ENCODE data around the gene DDX1. TPM values are rescaled to one million over a fixed set of nuclear protein-coding genes. Genes with fewer than 3 reads are reported as not detected.
A peak's percentile ranks its signal among the peaks of the same experiment; 100 is the strongest.

DDX1 gene
- total and polyA plus RNA-seq, 2 experiments from 2014 or later, result 99.9 to 102 TPM

DNA sequence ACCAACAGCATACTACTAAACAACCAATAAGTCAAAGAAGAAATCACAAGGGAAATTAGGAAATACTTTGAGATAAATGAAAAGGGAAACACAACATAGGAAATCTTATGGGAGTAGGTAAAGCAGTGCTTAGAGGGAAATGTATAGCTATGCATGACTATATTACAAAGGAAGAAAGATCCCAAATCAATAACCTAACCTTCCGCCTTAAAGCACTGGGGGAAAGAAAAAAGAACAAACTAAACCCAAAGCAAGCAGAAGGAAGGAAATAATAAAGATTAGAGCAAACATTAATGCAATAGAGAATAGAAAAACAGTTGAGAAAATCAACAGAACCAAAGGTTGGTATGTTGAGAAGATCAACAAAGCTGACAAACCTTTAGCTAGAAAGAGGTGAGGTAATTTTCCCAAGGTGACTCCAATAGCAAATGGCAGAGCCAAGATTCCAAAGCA, 49.9 kb downstream of the DDX1 start (continued):
- TF ChIP-seq EZH2phosphoT487 (IDR thresholded peaks at IDR 0.05; ENCODE audit: unreplicated experiment), result no peak
- TF ChIP-seq, protein P1, sequence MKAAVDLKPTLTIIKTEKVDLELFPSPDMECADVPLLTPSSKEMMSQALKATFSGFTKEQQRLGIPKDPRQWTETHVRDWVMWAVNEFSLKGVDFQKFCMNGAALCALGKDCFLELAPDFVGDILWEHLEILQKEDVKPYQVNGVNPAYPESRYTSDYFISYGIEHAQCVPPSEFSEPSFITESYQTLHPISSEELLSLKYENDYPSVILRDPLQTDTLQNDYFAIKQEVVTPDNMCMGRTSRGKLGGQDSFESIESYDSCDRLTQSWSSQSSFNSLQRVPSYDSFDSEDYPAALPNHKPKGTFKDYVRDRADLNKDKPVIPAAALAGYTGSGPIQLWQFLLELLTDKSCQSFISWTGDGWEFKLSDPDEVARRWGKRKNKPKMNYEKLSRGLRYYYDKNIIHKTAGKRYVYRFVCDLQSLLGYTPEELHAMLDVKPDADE (IDR thresholded peaks at IDR 0.05), result no peak

DNA sequence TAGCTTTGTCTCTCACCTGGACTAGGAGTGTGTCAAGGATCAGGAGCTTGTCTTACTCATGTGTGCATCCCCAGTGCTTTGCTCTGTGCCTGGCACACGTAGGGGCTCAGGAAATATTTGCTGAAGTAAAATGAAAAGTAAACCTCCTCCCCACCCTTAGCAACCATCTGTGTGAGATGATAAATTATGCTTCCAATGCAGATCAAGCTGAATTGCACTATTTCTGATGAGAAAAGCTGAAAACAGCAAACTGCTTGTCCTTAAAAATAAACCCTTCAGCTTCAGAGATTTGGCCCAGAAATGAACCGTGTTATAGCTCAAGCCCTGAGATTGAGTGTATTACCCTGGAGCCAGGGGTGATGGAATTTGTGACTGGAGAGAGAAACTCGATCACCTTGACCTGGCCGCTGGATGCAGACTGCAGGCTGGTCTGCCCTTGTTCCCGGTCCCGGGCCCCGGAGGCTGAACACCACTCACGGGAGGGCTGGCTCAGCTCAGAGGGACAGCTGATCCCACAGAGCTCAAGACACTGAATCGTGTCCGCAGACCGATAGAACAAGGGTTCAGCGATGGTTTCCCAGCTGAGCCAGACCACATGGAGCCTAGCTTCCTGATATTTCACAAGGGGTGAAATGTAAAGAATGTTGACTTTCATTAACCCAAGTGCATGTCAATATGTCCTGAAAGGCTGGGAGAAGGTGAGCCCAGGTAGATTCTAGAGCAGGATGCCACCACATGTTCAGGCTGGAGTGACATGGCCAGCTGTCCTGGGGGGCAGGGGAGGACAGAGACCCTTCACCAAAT, 50.5 kb downstream of the DDX1 start:
- Histone ChIP-seq H3K4me3 (no peak overlapping the region), H3F3A (replicated peaks; ENCODE audit: low read depth) (no peaks in the 10 kb centered on the region), H4K20me1 (replicated peaks; ENCODE audit: insufficient read depth) (no peaks in the 10 kb centered on the region; the same call in 1 of the 2 replicates), H3K79me2 (replicated peaks; ENCODE audit: insufficient read depth) (no peaks in the 10 kb centered on the region), H2AFZ (no peak overlapping the region), H3K9me2 (ENCODE audit: insufficient read depth) (no peaks in the 10 kb centered on the region), H3K4me2 (no peak overlapping the region), H3K27ac (ENCODE audit: low read depth) (no peak overlapping the region), H3K36me3 (ENCODE audit: insufficient read depth) (no peaks in the 10 kb centered on the region), H3K27me3 (ENCODE audit: insufficient read depth) (no peaks in the 10 kb centered on the region), H3K4me1 (ENCODE audit: insufficient read depth) (no peaks in the 10 kb centered on the region)
- H3K27ac Mint-ChIP-seq, result no peak overlapping the region
- H3K4me1 Mint-ChIP-seq, result peaks cover 12% of the 10 kb centered on the region
- no peak overlapping the region for H3K4me3 Mint-ChIP-seq
- H3K9me3 Mint-ChIP-seq, result peaks cover 5% of the 10 kb centered on the region; the same call in 2 of the 3 replicates
- H3K36me3 Mint-ChIP-seq (ENCODE audit: low read depth), result peaks cover 32% of the 10 kb centered on the region
- ATAC-seq (peak; percentile 68), DNase-seq (ENCODE audit: low spot score) (peak; percentile 39)
- no peaks in the 10 kb centered on the region for H3K27me3 Mint-ChIP-seq (ENCODE audit: insufficient read depth, low read depth, poor library complexity)
- TF ChIP-seq, protein P1 (IDR thresholded peaks at IDR 0.05), result no peak
- TF ChIP-seq JUNB (IDR thresholded peaks at IDR 0.05; ENCODE audit: unreplicated experiment) (no peak), CREB1 (CRISPR knock-in tag; IDR thresholded peaks at IDR 0.05; ENCODE audit: low read depth) (no peak), EZH2phosphoT487 (IDR thresholded peaks at IDR 0.05; ENCODE audit: unreplicated experiment) (no peak), POLR2AphosphoS5 (IDR thresholded peaks at IDR 0.05; ENCODE audit: low read depth) (no peak), NANOG (IDR thresholded peaks at IDR 0.05; ENCODE audit: borderline replicate concordance) (no peak)
- TF ChIP-seq, protein P2, sequence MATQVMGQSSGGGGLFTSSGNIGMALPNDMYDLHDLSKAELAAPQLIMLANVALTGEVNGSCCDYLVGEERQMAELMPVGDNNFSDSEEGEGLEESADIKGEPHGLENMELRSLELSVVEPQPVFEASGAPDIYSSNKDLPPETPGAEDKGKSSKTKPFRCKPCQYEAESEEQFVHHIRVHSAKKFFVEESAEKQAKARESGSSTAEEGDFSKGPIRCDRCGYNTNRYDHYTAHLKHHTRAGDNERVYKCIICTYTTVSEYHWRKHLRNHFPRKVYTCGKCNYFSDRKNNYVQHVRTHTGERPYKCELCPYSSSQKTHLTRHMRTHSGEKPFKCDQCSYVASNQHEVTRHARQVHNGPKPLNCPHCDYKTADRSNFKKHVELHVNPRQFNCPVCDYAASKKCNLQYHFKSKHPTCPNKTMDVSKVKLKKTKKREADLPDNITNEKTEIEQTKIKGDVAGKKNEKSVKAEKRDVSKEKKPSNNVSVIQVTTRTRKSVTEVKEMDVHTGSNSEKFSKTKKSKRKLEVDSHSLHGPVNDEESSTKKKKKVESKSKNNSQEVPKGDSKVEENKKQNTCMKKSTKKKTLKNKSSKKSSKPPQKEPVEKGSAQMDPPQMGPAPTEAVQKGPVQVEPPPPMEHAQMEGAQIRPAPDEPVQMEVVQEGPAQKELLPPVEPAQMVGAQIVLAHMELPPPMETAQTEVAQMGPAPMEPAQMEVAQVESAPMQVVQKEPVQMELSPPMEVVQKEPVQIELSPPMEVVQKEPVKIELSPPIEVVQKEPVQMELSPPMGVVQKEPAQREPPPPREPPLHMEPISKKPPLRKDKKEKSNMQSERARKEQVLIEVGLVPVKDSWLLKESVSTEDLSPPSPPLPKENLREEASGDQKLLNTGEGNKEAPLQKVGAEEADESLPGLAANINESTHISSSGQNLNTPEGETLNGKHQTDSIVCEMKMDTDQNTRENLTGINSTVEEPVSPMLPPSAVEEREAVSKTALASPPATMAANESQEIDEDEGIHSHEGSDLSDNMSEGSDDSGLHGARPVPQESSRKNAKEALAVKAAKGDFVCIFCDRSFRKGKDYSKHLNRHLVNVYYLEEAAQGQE (IDR thresholded peaks at IDR 0.05; ENCODE audit: unreplicated experiment), result no peak
- TF ChIP-seq, protein P3, sequence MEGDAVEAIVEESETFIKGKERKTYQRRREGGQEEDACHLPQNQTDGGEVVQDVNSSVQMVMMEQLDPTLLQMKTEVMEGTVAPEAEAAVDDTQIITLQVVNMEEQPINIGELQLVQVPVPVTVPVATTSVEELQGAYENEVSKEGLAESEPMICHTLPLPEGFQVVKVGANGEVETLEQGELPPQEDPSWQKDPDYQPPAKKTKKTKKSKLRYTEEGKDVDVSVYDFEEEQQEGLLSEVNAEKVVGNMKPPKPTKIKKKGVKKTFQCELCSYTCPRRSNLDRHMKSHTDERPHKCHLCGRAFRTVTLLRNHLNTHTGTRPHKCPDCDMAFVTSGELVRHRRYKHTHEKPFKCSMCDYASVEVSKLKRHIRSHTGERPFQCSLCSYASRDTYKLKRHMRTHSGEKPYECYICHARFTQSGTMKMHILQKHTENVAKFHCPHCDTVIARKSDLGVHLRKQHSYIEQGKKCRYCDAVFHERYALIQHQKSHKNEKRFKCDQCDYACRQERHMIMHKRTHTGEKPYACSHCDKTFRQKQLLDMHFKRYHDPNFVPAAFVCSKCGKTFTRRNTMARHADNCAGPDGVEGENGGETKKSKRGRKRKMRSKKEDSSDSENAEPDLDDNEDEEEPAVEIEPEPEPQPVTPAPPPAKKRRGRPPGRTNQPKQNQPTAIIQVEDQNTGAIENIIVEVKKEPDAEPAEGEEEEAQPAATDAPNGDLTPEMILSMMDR (conservative IDR thresholded peaks at IDR 0.05; ENCODE audit: low read depth in 2 of 2), result no peak
- TF ChIP-seq, protein P4, sequence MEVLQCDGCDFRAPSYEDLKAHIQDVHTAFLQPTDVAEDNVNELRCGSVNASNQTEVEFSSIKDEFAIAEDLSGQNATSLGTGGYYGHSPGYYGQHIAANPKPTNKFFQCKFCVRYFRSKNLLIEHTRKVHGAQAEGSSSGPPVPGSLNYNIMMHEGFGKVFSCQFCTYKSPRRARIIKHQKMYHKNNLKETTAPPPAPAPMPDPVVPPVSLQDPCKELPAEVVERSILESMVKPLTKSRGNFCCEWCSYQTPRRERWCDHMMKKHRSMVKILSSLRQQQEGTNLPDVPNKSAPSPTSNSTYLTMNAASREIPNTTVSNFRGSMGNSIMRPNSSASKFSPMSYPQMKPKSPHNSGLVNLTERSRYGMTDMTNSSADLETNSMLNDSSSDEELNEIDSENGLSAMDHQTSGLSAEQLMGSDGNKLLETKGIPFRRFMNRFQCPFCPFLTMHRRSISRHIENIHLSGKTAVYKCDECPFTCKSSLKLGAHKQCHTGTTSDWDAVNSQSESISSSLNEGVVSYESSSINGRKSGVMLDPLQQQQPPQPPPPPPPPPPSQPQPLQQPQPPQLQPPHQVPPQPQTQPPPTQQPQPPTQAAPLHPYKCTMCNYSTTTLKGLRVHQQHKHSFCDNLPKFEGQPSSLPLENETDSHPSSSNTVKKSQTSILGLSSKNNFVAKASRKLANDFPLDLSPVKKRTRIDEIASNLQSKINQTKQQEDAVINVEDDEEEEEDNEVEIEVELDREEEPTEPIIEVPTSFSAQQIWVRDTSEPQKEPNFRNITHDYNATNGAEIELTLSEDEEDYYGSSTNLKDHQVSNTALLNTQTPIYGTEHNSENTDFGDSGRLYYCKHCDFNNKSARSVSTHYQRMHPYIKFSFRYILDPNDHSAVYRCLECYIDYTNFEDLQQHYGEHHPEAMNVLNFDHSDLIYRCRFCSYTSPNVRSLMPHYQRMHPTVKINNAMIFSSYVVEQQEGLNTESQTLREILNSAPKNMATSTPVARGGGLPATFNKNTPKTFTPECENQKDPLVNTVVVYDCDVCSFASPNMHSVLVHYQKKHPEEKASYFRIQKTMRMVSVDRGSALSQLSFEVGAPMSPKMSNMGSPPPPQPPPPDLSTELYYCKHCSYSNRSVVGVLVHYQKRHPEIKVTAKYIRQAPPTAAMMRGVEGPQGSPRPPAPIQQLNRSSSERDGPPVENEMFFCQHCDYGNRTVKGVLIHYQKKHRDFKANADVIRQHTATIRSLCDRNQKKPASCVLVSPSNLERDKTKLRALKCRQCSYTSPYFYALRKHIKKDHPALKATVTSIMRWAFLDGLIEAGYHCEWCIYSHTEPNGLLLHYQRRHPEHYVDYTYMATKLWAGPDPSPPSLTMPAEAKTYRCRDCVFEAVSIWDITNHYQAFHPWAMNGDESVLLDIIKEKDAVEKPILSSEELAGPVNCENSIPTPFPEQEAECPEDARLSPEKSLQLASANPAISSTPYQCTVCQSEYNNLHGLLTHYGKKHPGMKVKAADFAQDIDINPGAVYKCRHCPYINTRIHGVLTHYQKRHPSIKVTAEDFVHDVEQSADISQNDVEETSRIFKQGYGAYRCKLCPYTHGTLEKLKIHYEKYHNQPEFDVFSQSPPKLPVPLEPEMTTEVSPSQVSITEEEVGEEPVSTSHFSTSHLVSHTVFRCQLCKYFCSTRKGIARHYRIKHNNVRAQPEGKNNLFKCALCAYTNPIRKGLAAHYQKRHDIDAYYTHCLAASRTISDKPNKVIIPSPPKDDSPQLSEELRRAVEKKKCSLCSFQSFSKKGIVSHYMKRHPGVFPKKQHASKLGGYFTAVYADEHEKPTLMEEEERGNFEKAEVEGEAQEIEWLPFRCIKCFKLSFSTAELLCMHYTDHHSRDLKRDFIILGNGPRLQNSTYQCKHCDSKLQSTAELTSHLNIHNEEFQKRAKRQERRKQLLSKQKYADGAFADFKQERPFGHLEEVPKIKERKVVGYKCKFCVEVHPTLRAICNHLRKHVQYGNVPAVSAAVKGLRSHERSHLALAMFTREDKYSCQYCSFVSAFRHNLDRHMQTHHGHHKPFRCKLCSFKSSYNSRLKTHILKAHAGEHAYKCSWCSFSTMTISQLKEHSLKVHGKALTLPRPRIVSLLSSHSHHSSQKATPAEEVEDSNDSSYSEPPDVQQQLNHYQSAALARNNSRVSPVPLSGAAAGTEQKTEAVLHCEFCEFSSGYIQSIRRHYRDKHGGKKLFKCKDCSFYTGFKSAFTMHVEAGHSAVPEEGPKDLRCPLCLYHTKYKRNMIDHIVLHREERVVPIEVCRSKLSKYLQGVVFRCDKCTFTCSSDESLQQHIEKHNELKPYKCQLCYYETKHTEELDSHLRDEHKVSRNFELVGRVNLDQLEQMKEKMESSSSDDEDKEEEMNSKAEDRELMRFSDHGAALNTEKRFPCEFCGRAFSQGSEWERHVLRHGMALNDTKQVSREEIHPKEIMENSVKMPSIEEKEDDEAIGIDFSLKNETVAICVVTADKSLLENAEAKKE (CRISPR knock-in tag; IDR thresholded peaks at IDR 0.05), result no peak

Data from GM23338 (cell line).